ENCODE results near the gene PHLDB1.
A peak's percentile ranks its signal among the peaks of the same experiment; 100 is the strongest.
"Not testable (repeated sequence)": the region's sequence is repeated elsewhere in the genome, so short reads cannot be mapped to it uniquely, and the experiment has no call there.

The PHLDB1 gene

GRCh38 chr11:118606157-118606843 is 1.1 kb upstream of the PHLDB1 start:
- no peak for DNase-seq

DNA sequence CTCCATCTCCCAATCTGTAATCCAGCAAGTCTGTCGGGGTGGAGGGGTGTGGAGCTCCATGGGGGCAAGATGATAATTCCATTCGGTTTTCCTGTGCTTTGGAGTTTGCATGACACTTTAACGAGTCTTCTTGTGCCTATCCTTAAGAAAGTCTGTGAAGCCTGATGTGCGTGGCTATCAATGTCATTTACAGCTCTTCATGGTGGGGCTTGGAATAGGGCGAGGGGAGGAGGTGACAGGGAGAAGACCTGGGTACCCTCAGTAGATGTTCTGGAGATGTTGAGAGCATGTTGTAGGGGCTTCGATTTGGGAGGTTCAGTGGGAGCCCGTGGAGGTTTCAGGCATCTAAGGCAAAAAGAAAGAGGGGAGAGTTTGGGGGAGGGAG is 579 bp upstream of the PHLDB1 start:
- no peak for DNase-seq

DNA sequence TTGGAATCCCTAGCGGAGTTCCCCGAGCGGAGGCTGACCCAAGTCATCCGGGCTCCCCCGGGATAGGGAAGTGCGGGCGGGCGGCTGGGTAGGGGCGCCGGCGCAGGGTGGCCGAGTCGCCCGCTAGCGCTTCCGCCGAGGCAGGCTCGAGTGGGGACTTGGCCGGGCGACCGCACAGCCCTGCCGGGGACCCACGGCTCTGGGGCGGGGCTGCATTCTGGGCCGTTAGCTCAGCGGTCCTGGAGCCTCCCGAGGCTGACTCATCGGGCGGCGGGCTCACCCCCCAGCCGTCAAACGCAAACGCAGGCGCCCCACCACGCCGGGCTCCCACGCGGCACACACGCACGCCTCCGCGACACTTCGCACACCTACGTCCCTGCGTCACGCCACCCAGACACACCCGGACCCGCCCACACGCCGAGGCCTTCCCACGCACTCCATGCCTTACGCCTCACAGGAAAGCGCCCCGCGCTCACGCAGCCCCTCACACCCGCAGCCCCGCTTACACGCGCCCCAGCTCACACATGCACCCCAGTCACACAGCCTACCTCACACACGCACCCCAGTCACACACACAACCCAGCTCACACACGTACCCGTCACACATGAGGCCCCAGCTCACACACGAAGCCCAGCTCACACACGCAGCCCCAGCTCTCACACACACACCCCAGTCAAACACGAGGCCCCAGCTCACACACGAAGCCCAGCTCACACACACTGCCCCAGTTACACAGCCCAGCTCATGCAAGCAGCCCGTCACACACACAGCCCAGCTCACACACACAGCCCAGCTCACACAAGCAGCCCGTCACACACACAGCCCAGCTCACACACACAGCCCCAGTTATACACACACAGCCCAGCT is 1.2 kb downstream of the PHLDB1 start:
- DNase-seq: peak; percentile 87

DNA sequence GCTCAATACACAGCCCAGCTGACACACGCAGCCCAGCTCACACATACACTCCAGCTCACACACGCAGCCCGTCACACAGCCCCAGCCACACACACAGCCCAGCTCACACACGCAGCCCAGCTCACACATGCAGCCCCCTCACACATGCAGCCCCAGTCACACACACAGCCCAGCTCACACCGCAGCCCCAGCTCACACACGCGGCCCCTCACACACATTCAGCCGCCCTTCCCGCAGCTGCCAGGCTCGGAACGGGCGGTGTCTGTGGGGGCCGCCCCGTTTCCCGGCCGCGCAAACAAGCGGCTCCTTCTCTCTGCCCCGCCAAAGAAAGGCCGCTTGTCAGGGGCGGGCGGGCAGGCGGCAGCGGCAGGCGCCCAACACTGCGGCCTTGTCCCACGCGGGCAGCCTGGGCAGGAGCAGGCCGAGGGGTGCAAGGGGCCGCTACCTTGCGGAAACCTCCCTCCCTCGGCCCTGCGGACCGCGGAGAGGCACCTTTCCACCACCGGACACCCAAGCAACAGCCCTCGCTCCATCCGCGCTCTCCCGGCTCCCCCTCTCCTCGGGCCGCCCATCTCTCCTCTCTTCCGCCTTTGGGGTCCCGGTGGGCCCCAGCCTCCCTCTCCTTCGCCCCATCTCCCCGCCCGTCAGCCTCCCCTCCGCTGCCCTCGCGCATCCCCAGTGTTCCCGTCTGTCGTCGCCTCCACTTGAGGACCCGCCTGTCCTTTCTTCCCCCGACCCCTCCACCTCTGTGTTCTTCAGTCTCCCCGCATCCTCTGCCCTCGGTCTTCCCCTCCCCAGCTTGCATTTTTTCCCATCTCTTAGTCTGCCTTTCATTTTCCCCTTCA is 2.2 kb downstream of the PHLDB1 start:
- peak; percentile 43 for DNase-seq

GRCh38 chr11:118610225-118610772 is 2.9 kb downstream of the PHLDB1 start:
- DNase-seq: peak; percentile 7

- peak; percentile 88 for DNase-seq
Measured at GRCh38 chr11:118610773-118611432, 3.5 kb downstream of the PHLDB1 start.

- DNase-seq: not testable (repeated sequence)
Measured at GRCh38 chr11:118611433-118611795, 4.0 kb downstream of the PHLDB1 start.

DNA sequence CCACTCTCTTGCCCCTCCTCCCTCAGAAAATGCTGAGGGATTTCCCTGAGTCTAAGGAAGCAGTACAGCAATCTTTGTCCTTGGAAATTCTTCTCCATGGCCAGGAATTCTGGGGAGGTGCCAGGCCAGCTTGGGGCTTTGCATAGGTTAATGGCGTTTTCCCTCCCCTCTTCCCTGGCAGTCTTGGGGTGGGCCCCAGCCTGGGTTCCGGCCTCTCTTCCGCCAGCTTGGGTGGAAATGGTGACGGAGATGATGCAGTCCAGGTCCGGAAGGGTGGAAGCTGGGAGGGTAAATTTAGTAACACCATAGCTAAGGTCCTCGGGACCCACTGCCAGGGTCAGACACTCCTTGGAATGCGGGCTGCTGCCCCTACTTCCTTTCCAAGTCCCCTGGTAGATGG is 5.0 kb downstream of the PHLDB1 start:
- DNase-seq: no peak

GRCh38 chr11:118614511-118614910 is 7.1 kb downstream of the PHLDB1 start:
- DNase-seq: no peak

GRCh38 chr11:118615282-118615975 is 8.0 kb downstream of the PHLDB1 start:
- DNase-seq: no peak

- no peak for DNase-seq
Measured at GRCh38 chr11:118615976-118616371, 8.6 kb downstream of the PHLDB1 start.

DNA sequence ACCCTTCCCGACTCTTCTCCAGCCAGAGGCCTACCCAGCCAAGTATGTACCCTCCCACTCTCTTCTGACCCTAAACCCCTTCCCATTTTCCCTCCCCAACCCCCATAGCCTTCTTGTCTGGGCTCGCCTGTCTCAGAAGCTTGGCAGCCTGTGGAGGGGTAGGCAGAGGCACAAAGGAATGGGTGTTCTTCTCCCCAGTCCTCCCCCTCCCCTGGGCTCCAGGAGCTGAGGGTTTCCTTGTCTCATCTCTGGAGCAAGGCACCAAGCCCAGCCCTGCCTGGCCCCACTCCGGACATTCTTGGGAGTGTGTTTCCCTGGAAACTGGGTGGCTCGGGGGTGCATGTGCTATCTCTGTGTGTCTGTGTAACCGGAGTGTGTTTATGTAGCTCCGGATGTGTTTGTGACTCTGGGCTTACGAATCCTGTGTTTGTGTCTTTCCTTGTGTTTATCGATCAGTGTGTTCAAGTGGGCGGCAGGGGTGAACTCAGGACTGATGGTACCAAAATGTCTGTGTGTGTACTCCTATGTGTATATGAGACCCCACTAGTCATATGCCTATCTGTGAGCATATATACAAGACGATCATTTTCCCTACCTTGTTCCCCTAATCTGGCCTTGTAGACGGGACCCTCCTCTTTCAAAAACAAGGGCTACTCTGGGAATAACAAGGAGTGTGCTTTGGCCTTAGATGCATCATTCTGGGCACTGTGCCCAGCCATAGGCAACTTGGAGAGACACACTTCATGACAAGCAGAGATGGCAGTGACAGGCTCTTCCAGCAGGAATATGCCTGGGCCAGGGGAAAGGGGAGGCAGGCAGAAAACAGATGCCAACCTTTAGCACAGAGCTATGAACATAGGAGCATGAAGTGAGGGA is 10.9 kb downstream of the PHLDB1 start:
- no peak for DNase-seq

GRCh38 chr11:118618991-118619375 is 11.6 kb downstream of the PHLDB1 start:
- DNase-seq: no peak

DNA sequence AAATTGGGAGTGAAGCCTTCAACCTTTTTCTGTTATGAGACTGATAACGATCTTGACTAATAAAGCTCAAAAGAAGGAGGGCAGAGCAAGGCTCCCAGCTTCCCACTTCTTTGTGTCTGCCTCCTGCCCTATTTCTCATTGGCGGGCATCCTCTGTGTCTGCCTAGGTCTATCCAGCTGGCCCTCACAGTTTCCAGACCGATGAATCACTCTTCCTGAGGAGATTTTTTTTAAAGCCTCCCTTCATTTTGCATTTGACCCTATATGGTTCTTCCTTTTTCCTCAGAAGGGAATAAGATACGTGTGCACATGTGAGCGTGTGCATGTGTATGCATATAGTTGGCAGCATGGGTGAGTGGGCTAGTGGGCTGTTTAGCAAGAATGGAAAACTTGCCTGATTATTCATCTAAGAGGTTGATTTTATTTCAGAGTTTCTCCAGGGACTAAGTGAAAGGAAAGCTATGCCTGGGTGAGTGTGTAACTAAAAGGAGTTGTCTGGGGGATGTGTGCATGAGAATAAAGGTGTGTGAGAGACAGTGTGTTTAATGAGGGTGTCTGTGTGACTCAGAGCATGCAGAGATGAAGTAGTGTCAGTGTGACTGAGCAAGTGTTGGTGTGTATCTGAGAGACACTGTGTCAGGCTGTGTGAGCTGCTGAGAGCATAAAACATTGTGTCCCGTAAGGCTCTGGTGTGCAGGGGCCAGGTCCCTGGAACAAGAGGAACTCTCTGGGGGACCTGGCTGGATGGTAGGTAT is 12.2 kb downstream of the PHLDB1 start:
- DNase-seq: no peak

GRCh38 chr11:118620529-118621070 is 13.2 kb downstream of the PHLDB1 start:
- no peak for DNase-seq

DNA sequence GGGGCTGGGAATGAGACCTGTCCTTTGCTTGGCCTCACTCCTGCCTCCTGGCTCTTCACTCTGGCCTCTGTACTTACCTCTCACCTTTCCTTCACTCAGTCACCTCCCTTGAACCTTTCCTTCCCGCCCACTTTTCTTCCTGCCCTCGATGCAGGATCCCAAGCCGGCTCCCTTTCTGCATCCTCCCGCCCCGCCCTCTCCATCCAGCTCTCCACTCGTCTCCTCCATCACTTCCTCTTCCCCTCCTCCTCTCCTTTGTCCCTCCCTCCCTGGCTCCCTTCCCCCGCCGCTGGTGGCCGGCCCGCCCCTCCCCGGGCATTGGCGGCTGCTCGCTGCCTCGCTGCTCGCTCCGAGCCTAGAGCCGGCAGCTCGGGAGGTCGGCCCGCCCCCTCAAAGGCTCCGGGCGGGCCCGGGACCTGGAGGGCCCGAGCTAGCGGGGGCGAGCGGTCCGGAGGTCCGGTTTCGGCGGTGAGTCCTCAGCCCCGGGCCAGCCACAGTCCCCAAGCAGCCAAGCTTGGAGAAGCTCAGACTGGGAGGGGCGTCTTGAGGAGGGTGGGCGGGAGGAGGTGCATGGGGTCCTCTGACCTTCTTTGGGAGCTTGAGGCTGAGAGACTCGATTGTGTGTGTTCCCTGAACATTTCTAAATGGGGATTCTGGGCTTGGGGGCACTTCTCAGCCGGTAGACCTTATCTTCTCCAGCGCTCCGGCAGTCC is 13.8 kb downstream of the PHLDB1 start:
- peak; percentile 16 for DNase-seq

- DNase-seq: no peak
Measured at GRCh38 chr11:118621784-118622375, 14.5 kb downstream of the PHLDB1 start.

DNA sequence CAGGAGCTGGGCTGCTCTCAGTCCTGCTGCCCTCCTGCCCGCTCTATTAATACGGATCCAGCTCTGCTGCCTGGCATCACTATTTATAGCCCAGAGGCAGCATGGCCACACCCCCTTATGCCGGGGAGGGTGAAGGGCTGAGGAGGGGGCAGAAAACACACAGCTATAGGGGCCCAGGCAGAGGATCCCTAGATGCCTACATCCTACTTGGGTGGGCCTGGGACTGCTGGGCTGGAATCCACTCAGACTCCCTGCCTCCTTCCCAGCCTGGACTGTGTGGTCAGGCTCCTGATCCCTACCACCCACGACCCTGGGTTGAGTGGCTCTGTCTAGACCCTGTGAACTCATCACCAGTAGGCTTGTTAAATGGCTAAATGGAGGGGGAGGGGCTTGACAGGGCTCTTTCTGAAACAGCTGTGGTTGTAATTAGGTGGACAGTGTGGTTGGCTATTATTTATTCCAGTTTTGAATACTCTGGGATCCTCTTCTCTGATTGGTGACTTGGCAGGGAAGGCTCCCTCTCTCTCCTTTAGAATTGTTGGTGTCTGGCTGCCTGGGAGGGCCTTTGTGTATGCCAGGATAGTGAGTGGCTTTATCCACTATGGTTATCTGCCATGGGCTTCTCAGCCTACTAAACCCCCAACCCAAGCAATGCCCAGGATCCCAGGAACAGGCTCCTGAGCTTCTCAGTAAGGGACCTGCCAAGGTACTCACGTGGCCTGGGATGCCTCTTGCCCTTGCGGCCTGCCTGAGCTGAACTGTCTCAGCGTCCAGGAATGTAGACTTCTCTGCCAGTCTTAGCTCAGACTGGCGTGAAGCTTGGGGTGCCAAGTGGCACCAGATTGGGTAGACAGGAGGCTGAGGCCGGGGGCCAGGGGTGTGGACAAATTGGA is 15.2 kb downstream of the PHLDB1 start:
- DNase-seq: no peak
